ENCODE measurements around the gene PLCG1. TPM values are rescaled to one million over a fixed set of nuclear protein-coding genes. Genes with fewer than 3 reads are reported as not detected.

The PLCG1 gene
- total RNA-seq (100 to 1,000 TPM; 387 to 404 TPM), total RNA-seq (45.5 to 802 (median 279) reads per million in 172 experiments)
- 200 TPM for polyA plus RNA-seq (2013, experiment 1 of 2)
- 237 TPM for polyA plus RNA-seq (2013, experiment 2 of 2)

DNA sequence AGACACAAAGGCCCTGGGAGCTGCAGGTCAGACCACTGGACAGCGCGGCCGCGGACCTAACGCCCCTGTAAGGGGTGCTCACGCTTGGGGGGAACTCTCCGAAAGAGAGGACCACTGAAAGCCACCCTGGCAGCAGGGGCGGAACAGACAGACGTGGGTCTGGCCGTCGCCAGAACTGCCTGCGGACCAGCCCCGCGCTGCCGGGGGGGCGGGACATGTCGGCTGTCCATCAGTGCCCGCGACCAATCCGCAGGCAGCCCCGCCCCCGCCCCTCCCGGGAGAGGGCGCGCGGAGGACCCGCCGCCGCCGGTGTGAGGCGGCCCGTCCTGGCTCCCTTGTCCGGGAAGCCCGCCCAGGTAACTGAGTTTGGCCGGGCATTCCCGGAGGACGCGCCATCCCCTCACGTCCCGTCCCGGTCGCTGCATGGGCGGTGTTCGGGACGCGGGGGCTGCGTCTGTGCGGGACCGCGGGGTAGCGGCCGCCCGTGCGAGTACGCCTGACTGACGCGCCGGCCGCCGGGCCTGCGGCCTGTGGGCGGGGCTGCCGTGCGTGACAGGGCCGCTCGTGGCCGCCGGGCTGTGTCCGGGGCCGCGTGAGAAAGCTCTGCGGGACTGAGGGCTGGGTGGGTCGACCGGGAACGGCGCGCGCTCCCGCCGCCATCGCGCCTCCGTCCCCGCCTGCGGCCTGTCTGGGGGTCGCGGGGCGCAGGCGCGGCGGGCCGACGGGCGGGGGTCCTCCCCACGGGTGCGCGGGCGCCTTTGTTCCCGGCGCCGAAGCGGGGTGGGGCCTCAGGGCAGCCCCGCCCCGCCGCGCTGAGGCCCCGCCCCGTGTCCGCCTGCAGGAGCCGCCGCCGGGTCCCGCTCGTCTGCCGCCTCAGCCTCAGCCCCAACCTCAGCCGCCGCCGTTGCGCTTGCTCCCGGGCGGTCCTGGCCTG is at the start of gene PLCG1:
PLCG1 (plus strand) TSS at position 864 of the 934 bp plus-strand sequence. CDS start 99 bp downstream, outside the sequence.
- Mint-ChIP-seq H3K4me1 (ENCODE audit: low read depth) (peaks cover 69% of the 10 kb centered on the region), H3K27me3 (no peaks in the 10 kb centered on the region)

GRCh38 chr20:41087777-41088176 is 49.6 kb upstream of the PLCG1 start:
- peaks cover 13% of the 10 kb centered on the region for H3K4me1 ChIP-seq (ENCODE audit: insufficient read depth, low read length)
- no peak overlapping the region for H3K27ac Mint-ChIP-seq

More for the DNA sequence above, at the start of gene PLCG1:
- TF ChIP-seq CTCF (IDR thresholded peaks at IDR 0.05): no peak
- Mint-ChIP-seq H3K36me3 (ENCODE audit: low read depth) (peaks cover 20% of the 10 kb centered on the region), H3K4me3 (peak within 1 kb of the TSS; percentile 95), H3K9me3 (no peaks in the 10 kb centered on the region), H3K27ac (peak within 1 kb of the TSS; percentile 96)
- Histone ChIP-seq H3K9me3 (ENCODE audit: control insufficient read depth in 1 of 2, insufficient read depth in 1 of 2, low read length in 2 of 2) (no peaks in the 10 kb centered on the region), H3K27me3 (ENCODE audit: control insufficient read depth in 1 of 2, insufficient read depth in 2 of 2, low read length in 2 of 2) (no peaks in the 10 kb centered on the region), H3K4me1 (ENCODE audit: insufficient read depth, low read length) (peaks cover 59% of the 10 kb centered on the region), H3K36me3 (ENCODE audit: insufficient read depth, low read length) (no peaks in the 10 kb centered on the region), H3K4me3 (ENCODE audit: low read length) (peak within 1 kb of the TSS; percentile 90), H3K27ac (ENCODE audit: low read depth in 1 of 2, low read length in 2 of 2) (peak within 1 kb of the TSS; percentile 75 to 83)
- CTCF ChIA-PET: interaction anchor here (0.8 to 6.9 kb wide), 6 partner anchors 10 to 204 kb away, joined by 3 to 66 read pairs (median 4); partner anchors contain the start of gene LPIN3
- POLR2A ChIA-PET: interaction anchor here (1.1 to 14.5 kb wide), 10 partner anchors 10 to 192 kb away, joined by 4 to 403 read pairs (median 8); no protein-coding TSS in a partner anchor
- peak; percentile 68 for ATAC-seq (ENCODE audit: poor library complexity)
- intact Hi-C loops (cut with DNase I, micrococcal nuclease): loop anchor here (1.0 to 10.0 kb wide), 3 partner anchors 35 to 558 kb away; no protein-coding TSS in a partner anchor
- peak; percentile 66 to 92 (median 82) for DNase-seq

More at GRCh38 chr20:41087777-41088176, 49.6 kb upstream of the PLCG1 start:
- ChIA-PET POLR2A (interaction anchor here (1.3 kb wide), 1 partner anchor 59 kb away, joined by 3 read pairs; the partner anchor contains the start of gene TOP1), CTCF (interaction anchor here (1.2 kb wide), 1 partner anchor 25 kb away, joined by 3 read pairs; no protein-coding TSS in a partner anchor)
- no peak for ATAC-seq (ENCODE audit: poor library complexity)
- Histone ChIP-seq H3K36me3 (ENCODE audit: insufficient read depth, low read length) (peaks cover 38% of the 10 kb centered on the region), H3K9me3 (ENCODE audit: control insufficient read depth in 1 of 2, insufficient read depth in 1 of 2, low read length in 2 of 2) (no peaks in the 10 kb centered on the region), H3K27ac (ENCODE audit: low read depth in 1 of 2, low read length in 2 of 2) (no peak overlapping the region), H3K27me3 (ENCODE audit: control insufficient read depth in 1 of 2, insufficient read depth in 2 of 2, low read length in 2 of 2) (no peaks in the 10 kb centered on the region), H3K4me3 (ENCODE audit: low read length) (no peak overlapping the region)
- intact Hi-C loops (cut with DNase I, micrococcal nuclease): no loop called here
- Mint-ChIP-seq H3K27me3 (no peaks in the 10 kb centered on the region), H3K9me3 (no peaks in the 10 kb centered on the region), H3K36me3 (ENCODE audit: low read depth) (peaks cover 91% of the 10 kb centered on the region), H3K4me3 (no peak overlapping the region), H3K4me1 (ENCODE audit: low read depth) (peaks cover 43% of the 10 kb centered on the region)
- no peak for TF ChIP-seq CTCF (IDR thresholded peaks at IDR 0.05)
- DNase-seq: no peak
